SKM-1 treated with dmso at 0.1 percent for 144 hours (cell line): ENCODE measurements around the gene VARS2.
"Not testable (repeated sequence)": the region's sequence is repeated elsewhere in the genome, so short reads cannot be mapped to it uniquely, and the experiment has no call there.

Experiments
- DNase-seq: peaks from one replicate; lab custom pipeline; 2025; ENCODE audit not compliant: unreplicated experiment; lab: John Stamatoyannopoulos, UW

The VARS2 gene

DNA sequence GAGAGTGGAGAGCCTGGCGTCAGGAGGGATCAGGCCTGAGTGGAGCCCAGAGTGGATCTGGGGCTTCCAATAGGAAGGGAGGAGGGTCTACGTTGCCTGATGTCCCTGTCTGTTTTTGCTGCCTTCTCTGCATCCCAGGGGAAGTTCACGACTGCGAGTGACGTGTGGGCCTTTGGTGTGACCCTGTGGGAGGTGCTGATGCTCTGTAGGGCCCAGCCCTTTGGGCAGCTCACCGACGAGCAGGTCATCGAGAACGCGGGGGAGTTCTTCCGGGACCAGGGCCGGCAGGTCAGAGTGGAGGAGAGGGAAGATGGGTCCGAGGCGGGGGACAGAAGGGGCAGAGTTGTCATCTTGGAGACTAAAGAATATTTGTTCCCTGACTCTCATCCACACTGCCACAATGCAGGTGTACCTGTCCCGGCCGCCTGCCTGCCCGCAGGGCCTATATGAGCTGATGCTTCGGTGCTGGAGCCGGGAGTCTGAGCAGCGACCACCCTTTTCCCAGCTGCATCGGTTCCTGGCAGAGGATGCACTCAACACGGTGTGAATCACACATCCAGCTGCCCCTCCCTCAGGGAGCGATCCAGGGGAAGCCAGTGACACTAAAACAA is 15.2 kb upstream of the VARS2 start:
- DNase-seq, result no peak

DNA sequence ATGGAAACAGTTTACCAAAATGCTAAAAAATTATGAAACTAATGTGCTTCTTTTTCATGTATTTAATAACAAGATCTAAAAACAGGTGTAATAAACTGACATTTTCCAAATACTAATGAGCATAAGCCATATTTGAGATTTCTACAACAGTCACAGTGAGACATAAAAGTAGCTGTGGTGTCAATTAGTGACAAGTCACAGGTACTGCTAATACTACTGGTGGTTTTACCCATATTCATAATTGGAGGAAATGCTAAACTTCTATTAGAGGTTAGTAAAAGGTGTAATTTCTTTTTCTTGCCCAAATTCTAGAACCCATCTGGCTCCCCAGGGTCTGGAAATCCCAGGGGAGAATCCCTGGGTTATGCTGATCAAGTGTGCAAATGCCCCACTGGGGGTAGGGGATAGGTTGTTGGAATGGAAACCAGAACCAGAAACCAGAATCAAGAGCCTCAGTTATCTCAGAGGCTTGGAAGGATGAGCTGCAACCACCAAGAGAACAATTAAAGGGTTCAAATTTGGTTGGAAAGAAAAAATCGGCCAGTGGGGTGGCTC is 13.1 kb upstream of the VARS2 start:
- no peak for DNase-seq

DNA sequence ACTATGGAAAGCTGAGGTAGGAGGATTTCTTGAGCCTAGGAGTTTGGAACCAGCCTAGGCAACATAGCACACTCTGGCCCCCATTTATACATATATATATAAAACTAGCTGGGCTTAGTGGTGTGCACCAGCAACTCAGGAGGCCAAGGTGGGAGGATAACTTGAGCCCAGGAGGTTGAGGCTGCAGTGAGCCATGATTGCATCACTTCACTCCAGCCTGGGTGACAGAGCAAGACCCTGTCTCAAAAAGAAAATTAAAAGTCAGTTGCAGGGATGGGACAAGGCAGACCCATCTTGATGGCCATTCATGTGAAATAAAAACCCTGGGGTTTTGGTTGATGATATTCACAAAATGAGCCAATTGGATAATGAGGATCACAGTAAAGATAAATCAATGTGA is 12.6 kb upstream of the VARS2 start:
- no peak for DNase-seq

DNA sequence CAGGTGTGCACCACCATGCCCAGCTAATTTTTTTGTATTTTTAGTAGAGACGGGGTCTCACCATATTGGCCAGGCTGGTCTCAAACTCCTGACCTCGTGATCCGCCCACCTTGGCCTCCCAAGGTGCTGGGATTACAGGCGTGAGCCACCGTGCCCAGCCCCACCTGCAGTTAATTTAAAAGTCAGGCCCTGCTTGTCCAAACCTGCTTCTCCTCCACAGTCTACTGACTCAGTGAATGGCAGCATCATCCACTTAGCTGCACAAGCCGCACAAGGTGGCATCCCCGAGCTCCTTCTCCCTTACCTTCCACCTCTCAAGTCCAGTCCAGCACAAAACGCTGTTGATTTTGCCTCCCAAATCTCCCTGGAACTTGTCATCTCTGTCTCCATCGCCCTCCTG is 11.8 kb upstream of the VARS2 start:
- DNase-seq, result not testable (repeated sequence)

DNA sequence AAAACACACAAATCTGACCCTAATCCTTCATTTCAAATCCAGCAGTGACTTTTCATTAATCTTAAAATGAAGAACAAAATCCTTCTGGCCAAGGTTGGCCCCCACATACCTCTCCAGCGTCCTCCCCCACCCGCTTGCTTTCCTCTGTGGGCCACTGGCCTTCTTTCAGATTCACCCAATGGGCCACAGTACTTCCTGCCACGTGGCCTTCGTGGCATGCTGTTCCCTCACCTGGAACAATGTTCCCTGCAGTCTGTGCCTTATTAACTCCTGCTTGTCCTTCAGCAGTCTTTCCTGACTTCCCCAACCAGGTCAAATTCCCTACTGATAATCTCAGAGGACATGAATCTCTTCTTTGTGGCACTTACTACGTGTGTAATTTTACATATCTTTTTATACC is 11.3 kb upstream of the VARS2 start:
- DNase-seq, result no peak

DNA sequence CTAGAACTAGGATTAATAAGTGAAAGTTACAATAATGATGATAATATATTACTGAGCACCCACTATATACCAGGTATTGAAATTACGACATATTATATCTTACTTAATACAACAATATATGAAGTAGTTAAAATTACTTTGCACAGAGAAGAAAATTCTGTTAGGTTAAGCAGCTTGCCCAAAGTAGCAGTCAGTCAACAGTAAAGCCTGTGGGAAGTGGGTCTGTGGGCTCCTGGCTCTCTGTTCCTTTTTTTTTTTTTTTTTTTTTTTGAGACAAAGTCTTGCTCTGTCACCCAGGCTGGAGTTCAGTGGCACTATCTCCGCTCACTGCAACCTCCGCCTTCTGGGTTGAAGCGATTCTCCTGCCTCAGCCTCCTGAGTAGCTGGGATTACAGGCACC is 10.8 kb upstream of the VARS2 start:
- no peak for DNase-seq

DNA sequence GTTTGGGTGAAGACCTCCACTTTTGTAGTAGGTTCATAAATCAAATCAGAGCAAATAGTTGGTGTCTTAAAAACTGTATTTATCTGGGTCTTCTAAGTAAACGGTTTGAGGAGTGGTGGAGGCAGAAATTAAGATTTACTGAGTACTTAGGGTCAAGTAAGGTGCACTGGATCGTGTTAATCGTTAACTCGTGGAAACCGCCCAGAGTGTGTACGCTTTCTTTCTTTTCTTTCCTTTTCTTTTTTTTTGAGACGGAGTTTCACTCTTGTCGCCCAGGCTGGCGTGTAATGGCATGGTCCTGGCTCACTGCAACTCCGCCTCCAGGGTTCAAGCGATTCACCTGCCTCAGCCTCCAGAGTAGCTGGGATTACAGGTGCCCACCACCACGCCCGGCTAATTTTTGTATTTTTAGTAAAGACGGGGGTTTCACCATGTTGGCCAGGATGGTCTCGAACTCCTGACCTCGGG is 6.7 kb upstream of the VARS2 start:
- not testable (repeated sequence) for DNase-seq

DNA sequence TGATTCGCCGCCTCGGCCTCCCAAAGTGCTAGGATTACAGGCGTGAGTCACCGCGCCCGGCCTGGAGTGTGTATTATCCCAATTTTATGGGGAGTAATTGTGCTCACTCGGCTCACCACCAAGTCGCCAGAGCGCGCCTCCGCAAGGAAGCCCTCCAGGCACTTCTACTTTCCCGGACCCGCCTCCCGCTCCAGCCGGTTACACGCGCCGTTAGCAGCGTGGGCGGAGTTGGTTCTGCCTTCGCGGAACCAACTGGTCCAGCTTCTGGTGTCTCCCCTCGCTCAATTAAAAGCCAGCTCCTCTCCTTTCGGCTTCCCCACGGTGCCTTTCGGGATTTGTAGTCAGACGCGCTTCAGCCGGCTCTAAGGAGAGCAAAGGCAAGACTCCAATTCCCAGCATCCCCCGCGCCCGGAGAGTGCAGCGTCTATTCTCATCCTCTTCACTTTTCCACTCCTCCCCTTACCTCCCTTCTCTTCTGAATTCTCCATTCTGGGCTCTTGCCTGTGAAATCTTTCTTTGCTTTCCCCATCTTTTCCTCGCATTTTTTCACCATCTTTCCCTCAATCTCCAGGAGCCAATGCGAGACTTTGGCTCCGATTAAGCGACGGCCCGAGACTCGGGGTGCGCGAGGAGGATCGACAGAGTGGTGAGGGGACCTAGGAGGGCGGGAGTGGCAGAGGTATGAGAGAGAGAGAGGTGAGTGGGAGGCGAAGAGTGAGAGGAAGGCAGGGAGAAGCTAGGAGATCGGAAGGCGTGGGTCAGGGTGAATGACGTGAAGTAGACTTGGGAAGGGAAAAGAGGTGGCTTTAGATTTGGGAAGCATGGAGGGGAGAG is 6.1 kb upstream of the VARS2 start, which contains the start of gene GTF2H4:
TSS of gene GTF2H4 (plus strand) at position 450 of the 834 bp plus-strand sequence.
- DNase-seq, result peak; percentile 99

DNA sequence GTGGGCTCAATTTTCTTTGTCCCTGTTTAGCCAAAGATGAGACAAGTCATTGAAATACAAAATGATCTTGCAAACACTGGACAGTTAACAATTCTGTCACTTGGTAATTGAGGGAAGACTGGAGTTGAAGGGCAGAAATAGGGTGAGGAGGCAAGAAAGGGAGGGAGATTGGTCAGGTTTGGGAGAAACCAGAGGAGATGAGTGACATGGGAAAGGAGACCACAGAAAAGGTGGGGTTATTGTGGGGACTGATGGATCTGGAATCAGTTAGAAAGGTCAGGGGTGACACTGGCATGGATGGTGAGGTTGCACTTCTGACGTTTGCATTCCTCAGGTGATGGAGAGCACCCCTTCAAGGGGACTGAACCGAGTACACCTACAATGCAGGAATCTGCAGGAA is 5.3 kb upstream of the VARS2 start:
- DNase-seq, result no peak

DNA sequence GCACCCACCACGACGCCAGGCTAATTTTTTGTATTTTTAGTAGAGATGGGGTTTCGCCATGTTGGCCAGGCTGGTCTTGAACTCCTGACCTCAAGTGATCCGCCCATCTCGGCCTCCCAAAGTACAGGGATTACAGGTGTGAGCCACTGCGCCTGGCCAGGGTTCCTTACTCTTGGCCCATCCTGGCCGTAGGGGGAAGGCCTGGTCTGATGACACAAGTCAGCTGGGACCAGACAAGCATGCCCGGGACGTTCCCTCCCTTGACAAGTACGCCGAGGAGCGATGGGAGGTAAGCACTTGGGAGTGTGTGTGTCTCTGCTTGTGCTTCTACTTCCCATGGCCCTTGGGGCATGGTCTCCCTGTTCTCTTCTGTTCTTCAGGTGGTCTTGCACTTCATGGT is 3.6 kb upstream of the VARS2 start:
- DNase-seq, result not testable (repeated sequence)

DNA sequence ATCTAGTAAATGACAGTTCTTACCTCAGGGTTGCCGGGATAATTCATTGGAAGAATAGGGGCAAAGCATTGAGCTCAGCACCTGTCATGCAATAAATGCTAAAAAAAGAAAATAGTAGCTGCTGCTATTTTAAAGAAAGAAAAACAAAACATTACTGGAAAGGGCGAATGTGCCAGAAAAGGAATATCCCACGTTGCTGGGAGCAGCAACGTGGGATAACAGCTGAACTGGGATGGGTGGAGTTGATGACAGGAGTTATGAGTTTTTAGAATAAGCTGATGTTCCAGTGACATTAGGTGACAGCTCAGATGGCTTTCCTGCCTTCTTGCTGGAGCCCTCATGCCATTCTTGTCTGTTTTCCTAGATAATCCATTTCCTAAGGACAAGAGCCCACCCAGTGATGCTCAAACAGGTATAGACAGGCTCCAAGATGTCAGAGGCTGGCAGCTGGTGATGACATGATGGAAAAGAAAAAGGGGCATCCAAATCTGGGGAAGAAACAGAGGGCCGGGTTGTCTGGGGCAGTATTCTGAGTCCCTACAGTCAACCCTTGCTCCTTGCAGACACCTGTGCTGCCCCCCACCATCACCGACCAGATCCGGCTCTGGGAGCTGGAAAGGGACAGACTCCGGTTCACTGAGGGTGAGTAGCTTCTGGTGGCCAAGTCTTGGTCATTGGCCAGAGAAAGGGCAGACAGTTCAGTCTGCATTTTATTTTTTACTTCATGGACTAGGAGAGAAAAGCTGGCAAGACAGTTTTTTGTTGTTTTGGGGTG is 1.1 kb upstream of the VARS2 start:
- no peak for DNase-seq

DNA sequence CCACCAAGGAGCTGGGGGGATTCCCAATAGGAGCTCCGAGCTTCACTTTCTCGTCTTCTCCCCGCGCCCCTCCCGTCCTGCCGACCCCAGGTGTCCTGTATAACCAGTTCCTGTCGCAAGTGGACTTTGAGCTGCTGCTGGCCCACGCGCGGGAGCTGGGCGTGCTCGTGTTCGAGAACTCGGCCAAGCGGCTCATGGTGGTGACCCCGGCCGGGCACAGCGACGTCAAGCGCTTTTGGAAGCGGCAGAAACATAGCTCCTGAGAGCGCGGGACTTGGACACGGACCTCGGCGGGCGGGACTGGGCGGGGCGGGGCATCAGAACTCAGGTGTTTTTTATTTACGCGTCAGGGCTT is 340 bp upstream of the VARS2 start:
- no peak for DNase-seq

DNA sequence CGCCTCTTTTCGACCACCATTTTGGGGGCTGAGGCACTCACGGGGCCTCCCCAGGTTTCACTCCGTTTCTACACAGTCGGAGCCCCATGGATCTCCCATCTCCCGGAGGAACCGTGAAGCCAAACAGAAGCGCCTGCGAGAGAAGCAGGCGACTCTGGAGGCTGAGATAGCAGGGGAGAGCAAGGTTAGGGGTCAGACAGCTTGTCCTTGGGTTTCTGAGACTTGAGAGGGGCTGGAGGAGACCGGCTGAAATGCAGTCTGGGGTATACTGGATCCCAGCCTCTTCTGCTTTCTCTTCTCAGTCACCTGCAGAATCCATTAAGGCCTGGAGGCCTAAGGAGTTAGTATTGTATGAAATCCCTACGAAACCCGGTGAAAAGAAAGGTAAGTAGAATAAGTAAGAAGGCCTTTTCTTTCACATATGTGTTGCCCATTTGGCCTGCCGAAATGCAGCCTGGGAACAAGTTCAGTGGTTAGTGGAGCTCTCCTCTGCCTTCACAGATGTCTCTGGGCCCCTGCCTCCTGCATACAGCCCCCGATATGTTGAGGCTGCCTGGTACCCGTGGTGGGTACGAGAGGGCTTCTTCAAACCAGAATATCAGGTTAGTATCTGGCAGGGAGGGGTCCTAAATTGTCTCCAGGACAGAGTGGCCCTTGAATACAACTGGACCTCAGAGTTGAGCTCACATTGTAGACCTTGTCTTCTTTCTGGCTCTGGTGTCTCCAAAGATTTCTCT is 984 bp downstream of the VARS2 start:
- DNase-seq, result no peak

DNA sequence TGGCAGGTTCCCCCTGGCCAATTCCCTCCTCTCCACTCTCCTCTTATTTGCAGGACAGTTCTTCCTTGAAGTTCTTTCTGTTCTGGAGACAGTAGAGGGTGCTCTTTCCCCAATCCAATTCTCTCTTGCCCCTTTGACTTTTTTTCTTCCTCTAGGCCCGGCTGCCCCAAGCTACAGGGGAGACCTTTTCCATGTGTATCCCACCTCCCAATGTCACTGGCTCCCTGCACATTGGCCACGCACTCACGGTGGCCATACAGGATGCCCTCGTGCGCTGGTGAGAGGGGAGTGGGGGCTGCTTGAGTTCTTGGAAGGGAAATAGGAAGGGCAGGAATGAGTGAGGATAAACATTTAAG is 1.5 kb downstream of the VARS2 start:
- peak; percentile 53 for DNase-seq

DNA sequence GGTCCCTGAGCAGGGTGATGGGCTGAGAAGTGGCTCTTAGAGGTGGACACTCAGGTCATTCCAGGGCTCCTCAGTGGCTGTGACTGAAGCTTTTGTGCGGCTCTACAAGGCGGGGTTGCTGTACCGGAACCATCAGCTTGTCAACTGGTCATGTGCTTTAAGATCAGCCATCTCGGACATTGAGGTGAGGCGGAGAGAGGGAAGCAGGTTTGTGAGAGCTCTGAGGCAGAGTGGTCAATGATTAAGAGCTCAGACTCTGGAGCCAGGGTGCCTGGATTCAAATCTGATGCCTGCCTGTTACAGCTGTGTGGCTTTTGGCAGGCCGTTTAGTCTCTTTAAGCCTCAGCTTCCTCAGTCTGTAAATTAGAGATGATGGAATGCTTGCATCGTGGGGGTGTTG is 3.0 kb downstream of the VARS2 start:
- DNase-seq, result no peak

DNA sequence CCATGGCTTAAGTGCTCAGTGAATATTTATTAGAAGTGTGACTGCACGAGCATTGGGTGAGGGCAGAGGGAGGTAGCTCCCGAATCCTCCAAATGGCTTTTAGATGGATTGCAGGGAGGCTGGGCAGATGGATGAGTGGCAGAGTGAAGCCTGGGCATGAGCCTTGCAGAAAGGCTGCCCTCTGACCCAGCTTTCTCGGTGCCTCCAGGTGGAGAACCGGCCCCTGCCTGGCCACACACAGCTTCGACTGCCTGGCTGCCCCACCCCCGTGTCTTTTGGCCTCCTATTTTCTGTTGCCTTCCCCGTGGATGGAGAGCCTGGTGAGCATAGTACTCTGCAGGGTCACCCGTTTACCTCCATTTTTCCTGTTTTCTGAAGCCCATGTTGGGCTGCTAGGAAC is 3.4 kb downstream of the VARS2 start:
- DNase-seq, result no peak

DNA sequence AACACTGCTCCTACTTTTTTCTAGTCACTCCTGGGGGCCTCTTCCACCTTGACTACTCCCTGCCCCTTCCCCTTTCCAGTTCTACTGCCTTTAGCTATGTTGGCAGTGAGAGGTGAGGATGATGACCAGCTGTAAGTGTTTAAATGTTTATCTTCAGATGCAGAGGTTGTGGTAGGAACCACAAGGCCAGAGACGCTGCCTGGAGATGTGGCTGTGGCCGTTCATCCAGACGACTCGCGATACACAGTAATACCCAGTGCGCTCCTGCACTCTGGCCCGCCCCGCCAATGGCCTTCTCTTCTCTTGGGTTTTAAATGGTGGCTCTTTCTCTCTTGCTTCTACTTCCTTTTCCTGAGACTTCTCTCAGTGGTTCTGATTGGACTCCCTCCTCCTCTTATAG is 4.6 kb downstream of the VARS2 start:
- DNase-seq, result no peak

DNA sequence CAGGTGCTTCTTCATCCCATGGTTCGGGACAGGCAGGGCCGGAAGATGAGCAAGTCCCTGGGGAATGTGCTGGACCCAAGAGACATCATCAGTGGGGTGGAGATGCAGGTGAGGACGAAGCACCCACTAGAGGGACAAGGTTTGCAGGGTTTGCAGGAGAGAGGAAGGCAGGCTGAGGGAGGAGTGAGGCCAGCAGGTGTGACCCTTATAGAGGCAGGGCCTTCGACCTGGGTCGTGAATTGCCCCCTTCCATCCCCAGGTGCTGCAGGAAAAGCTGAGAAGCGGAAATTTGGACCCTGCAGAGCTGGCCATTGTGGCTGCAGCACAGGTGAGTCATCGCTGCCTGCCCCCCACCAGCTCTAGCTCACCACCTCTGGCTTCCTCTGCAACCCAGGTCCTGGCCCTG is 8.4 kb downstream of the VARS2 start:
- DNase-seq, result no peak

DNA sequence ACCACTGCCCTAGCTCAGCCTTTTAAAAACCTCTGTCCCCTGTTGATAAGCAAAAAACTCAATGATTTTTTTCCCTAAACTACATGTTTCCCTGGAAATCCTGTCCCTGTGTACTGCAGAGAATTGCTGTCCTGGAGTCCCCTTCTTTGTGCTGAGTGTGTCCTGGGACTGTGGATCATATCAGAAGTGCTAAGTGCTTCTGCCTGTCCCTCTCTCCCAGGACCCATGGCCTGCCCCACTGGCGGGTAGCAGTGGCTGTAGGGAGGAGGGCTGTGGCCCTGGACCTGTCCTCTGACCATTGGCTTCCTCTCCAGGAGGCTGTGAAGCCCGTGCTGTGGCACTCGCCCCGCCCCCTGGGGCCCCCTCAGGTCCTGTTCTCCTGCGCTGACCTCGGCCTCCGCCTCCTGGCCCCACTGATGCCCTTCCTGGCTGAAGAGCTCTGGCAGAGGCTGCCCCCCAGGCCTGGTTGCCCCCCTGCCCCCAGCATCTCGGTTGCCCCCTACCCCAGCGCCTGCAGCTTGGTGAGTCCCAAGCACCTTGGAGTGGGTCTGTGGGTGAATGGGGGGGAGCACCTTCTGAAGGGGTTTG is 10.1 kb downstream of the VARS2 start:
- DNase-seq, result not testable (repeated sequence)

DNA sequence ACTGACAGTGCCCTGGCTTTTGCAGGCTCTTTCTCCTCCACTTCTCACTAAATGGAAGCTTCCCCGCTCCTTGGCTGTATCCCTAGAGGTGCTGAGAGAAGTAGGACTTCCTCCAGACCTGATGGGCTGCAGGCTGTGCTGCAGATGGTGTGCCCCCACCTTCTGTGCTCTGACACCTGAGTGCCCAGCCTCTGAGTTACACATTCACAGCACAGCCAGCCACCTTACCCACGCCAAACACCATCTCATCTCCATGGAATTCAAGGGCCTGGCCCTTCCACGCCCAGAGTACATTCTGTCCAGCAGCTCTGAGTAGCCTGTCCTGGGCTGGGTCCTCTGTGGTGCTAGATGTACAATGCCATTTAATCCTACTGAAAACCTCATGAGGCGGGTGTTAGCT is 12.6 kb downstream of the VARS2 start:
- DNase-seq, result no peak

DNA sequence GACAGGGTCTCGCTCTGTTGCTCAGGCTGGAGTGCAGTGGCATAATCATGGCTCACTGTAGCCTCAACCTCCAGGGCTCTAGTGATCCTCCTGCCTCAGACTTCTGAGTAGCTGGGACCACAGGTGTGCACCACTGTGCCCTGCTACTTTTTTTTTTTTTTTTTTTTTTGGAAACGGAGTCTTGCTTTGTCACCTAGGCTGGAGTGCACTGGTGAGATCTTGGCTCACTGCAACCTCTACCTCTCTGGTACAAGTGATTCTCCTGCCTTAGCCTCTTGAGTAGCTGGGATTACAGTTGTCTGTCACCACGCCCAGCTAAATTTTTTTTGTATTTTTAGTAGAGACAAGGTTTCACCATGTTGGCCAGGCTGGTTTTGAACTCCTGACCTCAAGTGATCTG is 13.0 kb downstream of the VARS2 start:
- not testable (repeated sequence) for DNase-seq
